Spleen (tissue), 11 donors: ENCODE measurements around the gene MGP. TPM values are rescaled to one million over a fixed set of nuclear protein-coding genes. Genes with fewer than 3 reads are reported as not detected.
A peak's percentile ranks its signal among the peaks of the same experiment; 100 is the strongest.

ENCODE experiments used
- DNase-seq: peaks from one replicate; pipeline ENCODE4 v3.0.0-alpha.2; 2020
- H3K27ac ChIP-seq, 8 donors: fragments of 200-600 bp; sonication (generic) in 7 of 8; 1 replicate in 4 of 8; 2 replicates in 4 of 8; pipeline versions ENCODE4 v1.5.0 to v1.8.0; 2016 to 2021; ENCODE audit warnings: inconsistent platforms in 4 of 8, mild to moderate bottlenecking in 4 of 8, moderate library complexity in 1 of 8
- H3K27me3 ChIP-seq, 7 donors: fragments of 200-600 bp; sonication (generic) in 6 of 7; replicated peaks in 1 of 7; 1 replicate in 4 of 7; 2 replicates in 3 of 7; pipeline versions ENCODE4 v1.5.0 to v1.8.0; 2016 to 2021; ENCODE audit warnings: inconsistent platforms in 3 of 7, mild to moderate bottlenecking in 1 of 7
- H3K36me3 ChIP-seq, 6 donors: fragments of 200-600 bp; sonication (generic) in 5 of 6; 1 replicate in 4 of 6; 2 replicates in 2 of 6; pipeline versions ENCODE4 v1.5.0 to v1.8.0; 2016 to 2021; ENCODE audit warnings: inconsistent platforms in 2 of 6
- H3K4me1 ChIP-seq, 6 donors: fragments of 200-600 bp; sonication (generic) in 5 of 6; 1 replicate in 3 of 6; 2 replicates in 3 of 6; pipeline versions ENCODE4 v1.5.0 to v1.8.0; 2016 to 2021; ENCODE audit warnings: inconsistent platforms in 3 of 6
- H3K4me3 ChIP-seq, 8 donors: fragments of 200-600 bp; sonication (generic) in 7 of 8; 1 replicate in 4 of 8; 2 replicates in 4 of 8; pipeline versions ENCODE4 v1.5.0 to v1.8.0; 2016 to 2021; ENCODE audit warnings: inconsistent platforms in 4 of 8, mild to moderate bottlenecking in 4 of 8, moderate library complexity in 2 of 8
- H3K9me3 ChIP-seq, 8 donors: fragments of 200-600 bp; sonication (generic) in 7 of 8; 1 replicate in 4 of 8; 2 replicates in 4 of 8; pipeline versions ENCODE4 v1.5.0 to v1.8.0; 2016 to 2021; ENCODE audit warnings: inconsistent platforms in 4 of 8
- CTCF ChIP-seq, 11 experiments: fragments of 200-600 bp in 7 of 11; fragments of 450-650 bp in 4 of 11; sonication (generic) in 4 of 11; IDR thresholded peaks in 8 of 11; conservative IDR thresholded peaks in 3 of 11; 1 replicate in 7 of 11; 2 replicates in 4 of 11; pipeline versions ENCODE4 v1.4.0 to v1.8.0; 2016 to 2021; ENCODE audit warnings: antibody characterized with exemption in 11 of 11, inconsistent platforms in 4 of 11, mild to moderate bottlenecking in 1 of 11
- POLR2A ChIP-seq, 3 donors: fragments of 450-650 bp; IDR thresholded peaks; one replicate each; pipeline ENCODE4 v1.5.1; 2017; ENCODE audit warnings: antibody characterized with exemption in 3 of 3, mild to moderate bottlenecking in 1 of 3
- POLR2AphosphoS5 ChIP-seq, 3 donors: sonication (generic); formaldehyde crosslinking; IDR thresholded peaks; one replicate each; pipeline ENCODE4 v1.5.1; 2017; ENCODE audit warnings: antibody characterized with exemption in 3 of 3
- WGBS, 5 donors: extraction: QIAGEN DNeasy Blood & Tissue Kit in 3 of 5; methylation state at CpG; one replicate each; pipeline versions ENCODE4 v1.1.5 to v1.1.7; 2013 to 2018; 5-methylcytosine and 5-hydroxymethylcytosine counted together
- intact Hi-C: fragments of 100-400 bp; cut with DNase I; formaldehyde crosslinking; loops from one replicate; pipeline ENCODE4 v1.15.0; 2023; ENCODE audit warnings: low total_unique reads
- polyA plus RNA-seq, 3 donors: library from polyadenylated mRNA; stranded (reverse); fragments of 200-250 nt; gene quantifications; one replicate each; pipeline ENCODE4 v1.2.1, GENCODE V29; 2013
- total RNA-seq, 7 donors: library from RNA; depleted of rRNA in 3 of 7; stranded (reverse); fragments of >200 nt in 3 of 7; fragmentation: NEBNext Ultra II Directional in 4 of 7; extraction: Animal tissue kit (Norgen Biotek cat#: 25700) in 4 of 7; gene quantifications; one replicate each; pipeline versions ENCODE4 v1.1.0 to v1.2.1, GENCODE V29; 2016 to 2021
- donor health status: healthy with polysubstance abuse.
- donor health status: DM: no; HTN: no; CAD: no; lungs with moderate emphysema.
- donor health status: DM: no; HTN: no; CAD: no.
- donor health status: Bipolar disorder and iron deficiency.
- donor health status: healthy.
- donor health status: DM: no; HTN: no; CAD: no.
- donor health status: DM: yes; HTN: yes; CAD: no.

MGP gene
- total and polyA plus RNA-seq, 10 donors = 29.4 to 292 (median 60.9) TPM

DNA sequence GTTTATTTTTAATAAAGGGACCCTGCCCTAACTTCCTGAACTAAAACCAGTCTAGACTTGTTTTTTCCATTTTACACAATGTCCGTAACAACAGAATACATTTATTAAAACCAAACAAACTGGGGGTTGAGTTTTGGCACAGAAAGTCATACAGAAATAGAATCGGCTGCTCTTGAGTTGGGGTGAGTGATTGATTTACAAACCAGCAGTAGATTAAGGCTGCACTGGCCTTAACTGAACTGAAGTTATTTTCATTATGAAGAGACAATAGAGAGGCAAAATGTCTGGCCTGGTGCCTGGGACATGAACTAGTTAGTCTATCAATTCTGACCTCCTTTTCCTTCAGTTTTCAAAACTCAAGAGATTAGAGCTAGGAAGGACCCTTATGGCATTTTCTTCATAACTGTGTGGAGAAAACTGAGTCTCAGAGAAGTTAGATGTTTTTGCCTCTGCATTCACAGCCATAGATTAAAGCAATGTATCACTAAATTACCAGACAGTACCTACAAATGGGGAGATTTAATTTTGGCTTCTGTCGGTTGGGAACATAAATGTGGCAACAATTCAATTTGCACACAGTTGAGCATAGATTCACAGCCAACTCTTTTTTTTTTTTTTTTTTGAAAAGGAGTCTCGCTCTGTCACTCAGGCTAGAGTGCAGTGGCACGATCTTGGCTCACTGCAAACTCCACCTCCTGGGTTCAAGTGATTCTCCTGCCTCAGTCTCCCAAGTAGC lies 19.8 kb upstream of the MGP start:
- Histone ChIP-seq H3K4me3 (peak overlapping the region in 1 of 8 donors; percentile 8), H3K27me3 (no peaks in the 10 kb centered on the region), H3K27ac (peak overlapping the region in 4 of 8 donors; percentile 2 to 43 (median 10)), H3K9me3 (no peaks in the 10 kb centered on the region), H3K36me3 (peaks cover 0 to 7% (median 0%) of the 10 kb centered on the region in 6 donors), H3K4me1 (peaks cover 0 to 12% (median 2%) of the 10 kb centered on the region in 6 donors)
- TF ChIP-seq POLR2A (IDR thresholded peaks at IDR 0.05) = no peak
- no peak for TF ChIP-seq POLR2AphosphoS5 (IDR thresholded peaks at IDR 0.05)
- no peak for TF ChIP-seq CTCF (IDR thresholded peaks at IDR 0.05 in 8 of 11, conservative IDR thresholded peaks at IDR 0.05 in 3 of 11)
- 70 to 83% (median 72%) methylated on average over 5 of the region's 5 CpGs for WGBS, 5 donors
- DNase-seq = no peak
- intact Hi-C loops = no loop called here

DNA sequence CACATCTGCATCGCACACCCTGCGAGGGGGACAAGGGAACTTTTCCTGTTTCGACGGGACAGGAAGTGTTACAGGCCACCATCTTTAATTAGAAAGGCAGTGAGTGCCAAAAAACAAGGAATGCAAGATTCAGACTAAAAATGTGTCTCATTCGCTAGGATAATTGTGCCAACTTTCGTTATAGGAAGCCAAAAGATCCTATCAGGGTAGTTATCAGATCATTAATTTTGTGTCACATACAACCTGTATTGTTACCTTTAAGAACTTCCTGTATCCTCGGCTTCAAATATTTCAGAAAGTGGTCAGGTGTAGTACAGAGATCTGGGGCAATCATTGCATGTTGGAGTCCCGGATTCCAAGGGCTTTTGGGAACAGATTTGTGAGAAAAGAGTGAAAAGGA lies 19.2 kb upstream of the MGP start:
- H3K36me3 ChIP-seq = peaks cover 0 to 5% (median 0%) of the 10 kb centered on the region in 6 donors
- no peak for DNase-seq
- H3K27me3 ChIP-seq = no peaks in the 10 kb centered on the region
- H3K9me3 ChIP-seq = no peaks in the 10 kb centered on the region
- intact Hi-C loops = no loop called here
- peaks cover 0 to 12% (median 2%) of the 10 kb centered on the region in 6 donors for H3K4me1 ChIP-seq
- peak overlapping the region in 1 of 8 donors; percentile 8 for H3K4me3 ChIP-seq
- WGBS, 5 donors = 55 to 77% (median 55%) methylated on average over 8 of the region's 8 CpGs
- peak overlapping the region in 4 of 8 donors; percentile 2 to 43 (median 10) for H3K27ac ChIP-seq
- TF ChIP-seq CTCF (IDR thresholded peaks at IDR 0.05 in 8 of 11, conservative IDR thresholded peaks at IDR 0.05 in 3 of 11) = no peak
- no peak for TF ChIP-seq POLR2A (IDR thresholded peaks at IDR 0.05)
- TF ChIP-seq POLR2AphosphoS5 (IDR thresholded peaks at IDR 0.05) = no peak

DNA sequence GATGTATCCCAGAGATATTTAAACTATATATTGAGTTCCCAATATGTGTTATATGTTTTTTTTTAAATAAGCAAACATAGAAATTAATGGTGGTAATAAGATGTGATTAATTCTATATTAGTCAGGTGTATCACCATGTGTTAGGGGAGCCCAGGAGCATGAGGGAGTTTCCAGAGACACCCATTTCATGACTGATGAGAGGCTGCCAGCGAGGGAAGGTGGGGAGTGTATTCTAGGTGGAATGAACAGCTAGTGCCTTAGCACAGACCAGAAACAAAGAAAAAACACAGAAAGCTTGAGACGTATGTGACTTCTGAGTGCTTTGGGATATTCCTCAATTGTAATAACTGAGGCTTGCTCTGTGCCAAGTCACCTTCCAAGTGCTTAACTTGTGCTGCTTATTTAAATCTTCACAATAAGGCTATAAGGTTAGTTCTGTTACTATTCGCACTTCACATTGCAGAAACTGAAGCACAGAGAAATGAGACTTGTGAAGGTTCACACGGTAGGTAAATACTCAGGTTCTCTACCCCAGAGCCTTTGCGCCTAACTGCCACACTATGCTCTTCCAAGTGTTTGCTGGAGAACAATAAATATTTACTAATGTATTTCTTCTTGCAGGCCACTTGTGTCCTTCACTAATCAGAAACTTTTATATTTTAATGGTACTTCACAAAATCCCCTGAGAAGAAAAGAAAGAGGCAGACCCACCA lies 17.9 kb upstream of the MGP start:
- no peak for DNase-seq
- Histone ChIP-seq H3K4me1 (peaks cover 0 to 12% (median 2%) of the 10 kb centered on the region in 6 donors), H3K27ac (no peak overlapping the region), H3K36me3 (no peaks in the 10 kb centered on the region), H3K4me3 (no peak overlapping the region), H3K9me3 (no peaks in the 10 kb centered on the region), H3K27me3 (no peaks in the 10 kb centered on the region)
- intact Hi-C loops = no loop called here
- TF ChIP-seq POLR2A (IDR thresholded peaks at IDR 0.05) (no peak), CTCF (IDR thresholded peaks at IDR 0.05 in 8 of 11, conservative IDR thresholded peaks at IDR 0.05 in 3 of 11) (no peak), POLR2AphosphoS5 (IDR thresholded peaks at IDR 0.05) (no peak)
- WGBS, 5 donors = 93 to 96% (median 95%) methylated on average over 5 of the region's 5 CpGs

GRCh38 chr12:14902465-14902864 lies 16.8 kb upstream of the MGP start:
- H3K9me3 ChIP-seq = no peaks in the 10 kb centered on the region
- H3K4me1 ChIP-seq = peaks cover 0 to 12% (median 2%) of the 10 kb centered on the region in 6 donors
- no peak overlapping the region for H3K27ac ChIP-seq
- H3K4me3 ChIP-seq = no peak overlapping the region
- no peaks in the 10 kb centered on the region for H3K27me3 ChIP-seq
- no peaks in the 10 kb centered on the region for H3K36me3 ChIP-seq
- TF ChIP-seq POLR2AphosphoS5 (IDR thresholded peaks at IDR 0.05) (no peak), POLR2A (IDR thresholded peaks at IDR 0.05) (no peak), CTCF (IDR thresholded peaks at IDR 0.05 in 8 of 11, conservative IDR thresholded peaks at IDR 0.05 in 3 of 11) (no peak)
- WGBS, 5 donors = 52 to 66% (median 62%) methylated on average over 2 of the region's 2 CpGs
- no peak for DNase-seq
- intact Hi-C loops = no loop called here
